Cardiac muscle cell (in vitro differentiated cells and primary cell): ENCODE measurements around the gene AKAP1. TPM values are rescaled to one million over a fixed set of nuclear protein-coding genes. Genes with fewer than 3 reads are reported as not detected.

Source experiments
- DNase-seq, 2 donors: peaks; one replicate each; pipeline versions ENCODE4 v3.0.0 to v3.0.0-alpha.2; 2010 to 2017; ENCODE audit warnings: low read depth in 1 of 2, low spot score in 1 of 2
- H3K27ac ChIP-seq: fragments of 200-600 bp; sonication (generic); 2 replicates; pipeline ENCODE4 v1.5.1; 2016
- H3K27me3 ChIP-seq: fragments of 200-600 bp; sonication (generic); 2 replicates; pipeline ENCODE4 v1.6.0; 2016; ENCODE audit warnings: control low read depth
- H3K36me3 ChIP-seq: fragments of 200-600 bp; sonication (generic); 2 replicates; pipeline ENCODE4 v1.5.1; 2016; ENCODE audit warnings: control low read depth
- H3K4me1 ChIP-seq: fragments of 200-600 bp; sonication (generic); 2 replicates; pipeline ENCODE4 v1.8.1; 2017; ENCODE audit warnings: low read depth, mild to moderate bottlenecking, mixed run types
- H3K4me3 ChIP-seq: fragments of 200-600 bp; sonication (generic); 2 replicates; pipeline ENCODE4 v1.5.1; 2016; ENCODE audit warnings: mild to moderate bottlenecking
- H3K9me3 ChIP-seq: fragments of 200-600 bp; sonication (generic); 2 replicates; pipeline ENCODE4 v1.5.1; 2017; ENCODE audit warnings: low read depth, mild to moderate bottlenecking, control low read depth
- polyA plus RNA-seq: library from polyadenylated mRNA; unstranded; fragments of >200 nt; fragmentation: Nextera tagmentation; extraction: Ambion mirVana; gene quantifications from 2 replicates; pipeline ENCODE4 v1.2.1, GENCODE V29; 2016
- total RNA-seq: library from RNA; depleted of rRNA; stranded (reverse); fragments of >200 nt; gene quantifications from 2 replicates; pipeline ENCODE4 v1.2.3, GENCODE V29; 2016
- TF ChIP-seq, protein P1 (sequence below): IDR thresholded peaks from 2 replicates; pipeline ENCODE4 v1.5.1; 2012; ENCODE audit warnings: low read depth, mild to moderate bottlenecking, low read length

The AKAP1 gene
- total and polyA plus RNA-seq, 2 experiments from 2014 or later = 35.3 to 81.4 TPM

DNA sequence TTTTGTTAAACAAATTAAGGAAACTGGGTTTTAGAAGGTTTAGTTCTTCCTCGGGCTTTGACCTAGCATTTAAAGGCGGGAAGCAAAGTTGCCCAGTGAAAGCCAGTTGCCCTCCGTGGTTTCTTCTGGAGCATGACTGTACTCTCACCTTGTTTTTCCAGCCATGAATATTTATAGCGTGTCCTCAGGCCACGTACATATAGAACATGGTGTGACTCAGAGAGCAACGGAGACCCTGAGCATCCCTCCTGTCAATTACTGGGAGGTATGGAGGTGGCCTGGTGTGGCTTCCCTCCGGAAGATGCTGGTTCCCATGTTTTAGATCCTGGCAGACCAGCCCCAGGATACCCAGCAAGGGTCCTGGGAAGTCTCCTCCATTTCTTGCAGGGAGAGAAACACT lies 48.4 kb downstream of the AKAP1 start:
- Histone ChIP-seq H3K36me3 (no peaks in the 10 kb centered on the region), H3K27me3 (no peaks in the 10 kb centered on the region), H3K27ac (no peak overlapping the region), H3K4me1 (no peaks in the 10 kb centered on the region), H3K9me3 (no peaks in the 10 kb centered on the region), H3K4me3 (no peak overlapping the region)
- TF ChIP-seq, protein P1, sequence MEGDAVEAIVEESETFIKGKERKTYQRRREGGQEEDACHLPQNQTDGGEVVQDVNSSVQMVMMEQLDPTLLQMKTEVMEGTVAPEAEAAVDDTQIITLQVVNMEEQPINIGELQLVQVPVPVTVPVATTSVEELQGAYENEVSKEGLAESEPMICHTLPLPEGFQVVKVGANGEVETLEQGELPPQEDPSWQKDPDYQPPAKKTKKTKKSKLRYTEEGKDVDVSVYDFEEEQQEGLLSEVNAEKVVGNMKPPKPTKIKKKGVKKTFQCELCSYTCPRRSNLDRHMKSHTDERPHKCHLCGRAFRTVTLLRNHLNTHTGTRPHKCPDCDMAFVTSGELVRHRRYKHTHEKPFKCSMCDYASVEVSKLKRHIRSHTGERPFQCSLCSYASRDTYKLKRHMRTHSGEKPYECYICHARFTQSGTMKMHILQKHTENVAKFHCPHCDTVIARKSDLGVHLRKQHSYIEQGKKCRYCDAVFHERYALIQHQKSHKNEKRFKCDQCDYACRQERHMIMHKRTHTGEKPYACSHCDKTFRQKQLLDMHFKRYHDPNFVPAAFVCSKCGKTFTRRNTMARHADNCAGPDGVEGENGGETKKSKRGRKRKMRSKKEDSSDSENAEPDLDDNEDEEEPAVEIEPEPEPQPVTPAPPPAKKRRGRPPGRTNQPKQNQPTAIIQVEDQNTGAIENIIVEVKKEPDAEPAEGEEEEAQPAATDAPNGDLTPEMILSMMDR = no peak
- no peak for DNase-seq

DNA sequence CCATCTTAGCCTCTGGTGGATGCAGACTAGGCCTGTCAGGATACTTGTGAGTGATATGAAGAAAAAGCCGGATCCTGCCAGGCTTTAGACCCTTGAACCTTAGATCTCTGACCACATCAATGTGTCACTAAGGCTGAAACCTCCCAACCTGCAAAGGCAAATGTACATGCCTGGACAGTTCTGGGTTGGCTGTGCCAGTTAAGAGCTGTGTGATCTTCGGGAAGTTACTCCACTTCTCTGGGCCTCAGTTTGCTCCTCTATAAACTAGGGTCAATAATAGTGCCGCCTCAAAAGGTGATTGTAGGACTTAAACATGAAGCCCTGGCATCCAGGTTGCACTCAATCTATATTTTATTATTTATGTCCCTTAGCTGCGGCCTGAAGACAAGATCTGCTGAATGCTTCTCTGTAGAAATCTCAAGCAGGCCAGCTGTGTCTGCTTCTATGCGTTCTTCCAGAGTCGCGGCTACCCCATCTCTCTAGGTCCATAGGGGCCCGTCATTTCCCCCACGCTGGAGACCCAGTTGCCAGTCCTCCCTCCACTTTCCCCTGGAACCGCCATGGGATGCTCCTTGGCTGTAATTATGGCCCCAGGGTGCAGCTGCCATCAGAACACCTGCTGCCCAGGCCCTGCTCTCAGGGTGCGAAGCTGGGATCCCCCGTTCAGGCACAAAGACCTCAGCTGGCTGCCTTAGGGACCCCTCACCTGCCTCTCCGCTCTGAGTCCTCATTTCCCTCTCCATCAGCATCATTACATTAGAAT lies 50.2 kb downstream of the AKAP1 start:
- H3K27ac ChIP-seq = no peak overlapping the region
- TF ChIP-seq, protein P1 = no peak

DNA sequence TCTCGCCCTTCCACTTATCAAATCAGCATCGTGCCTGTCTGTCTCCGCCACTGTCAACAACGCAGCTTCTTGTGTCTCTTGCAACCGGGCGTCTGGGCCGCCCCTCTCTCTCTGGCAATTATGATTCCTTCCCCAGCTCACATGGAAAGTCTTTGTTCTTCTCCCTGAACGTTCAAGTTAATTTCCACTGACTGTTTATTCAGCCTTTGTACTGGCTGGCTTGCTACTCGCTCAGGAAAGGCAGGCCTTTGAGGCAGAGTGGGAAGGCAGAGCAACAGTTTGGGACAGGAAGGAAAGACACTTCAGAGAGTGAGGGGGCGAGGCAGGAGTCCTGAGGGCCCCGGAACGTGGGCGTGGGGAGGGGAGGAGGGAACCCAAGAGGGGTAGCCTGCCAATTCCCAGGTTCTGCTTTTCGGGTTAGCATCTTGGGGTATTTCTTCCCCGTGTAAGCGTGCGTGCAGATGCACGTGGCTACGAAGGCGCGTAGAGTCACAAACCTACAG lies 50.8 kb downstream of the AKAP1 start:
- TF ChIP-seq, protein P1 = no peak
- Histone ChIP-seq H3K27me3 (no peaks in the 10 kb centered on the region), H3K27ac (no peak overlapping the region), H3K4me3 (no peak overlapping the region), H3K4me1 (no peaks in the 10 kb centered on the region), H3K9me3 (no peaks in the 10 kb centered on the region), H3K36me3 (no peaks in the 10 kb centered on the region)
- DNase-seq = no peak

More for the DNA sequence above, 50.2 kb downstream of the AKAP1 start:
- Histone ChIP-seq H3K4me3 (no peak overlapping the region), H3K36me3 (no peaks in the 10 kb centered on the region), H3K4me1 (no peaks in the 10 kb centered on the region), H3K9me3 (no peaks in the 10 kb centered on the region), H3K27me3 (no peaks in the 10 kb centered on the region)
- no peak for DNase-seq

DNA sequence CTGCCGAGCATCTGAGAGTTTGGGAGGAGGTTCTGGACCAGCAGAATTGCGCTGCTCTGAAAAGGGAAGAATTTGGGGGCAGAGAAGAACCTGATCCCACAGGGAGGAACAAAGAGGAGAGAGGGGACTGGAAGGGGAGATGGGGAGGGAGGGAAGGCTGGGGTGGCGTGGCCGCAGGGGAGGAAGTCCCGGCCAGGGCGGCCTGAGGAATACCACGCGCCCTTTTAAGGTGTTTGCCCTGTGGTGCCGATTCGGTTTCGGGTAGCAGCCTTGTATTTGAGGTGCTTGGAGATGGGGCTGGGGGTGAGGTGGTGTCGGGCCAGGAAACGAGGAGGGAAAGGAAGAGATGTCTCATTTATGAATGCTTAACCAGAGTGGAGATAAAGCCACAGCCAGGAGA lies 51.3 kb downstream of the AKAP1 start:
- Histone ChIP-seq H3K9me3 (no peaks in the 10 kb centered on the region), H3K36me3 (no peaks in the 10 kb centered on the region), H3K4me3 (no peak overlapping the region), H3K27me3 (no peaks in the 10 kb centered on the region), H3K27ac (no peak overlapping the region), H3K4me1 (no peaks in the 10 kb centered on the region)
- no peak for DNase-seq
- TF ChIP-seq, protein P1 = no peak

DNA sequence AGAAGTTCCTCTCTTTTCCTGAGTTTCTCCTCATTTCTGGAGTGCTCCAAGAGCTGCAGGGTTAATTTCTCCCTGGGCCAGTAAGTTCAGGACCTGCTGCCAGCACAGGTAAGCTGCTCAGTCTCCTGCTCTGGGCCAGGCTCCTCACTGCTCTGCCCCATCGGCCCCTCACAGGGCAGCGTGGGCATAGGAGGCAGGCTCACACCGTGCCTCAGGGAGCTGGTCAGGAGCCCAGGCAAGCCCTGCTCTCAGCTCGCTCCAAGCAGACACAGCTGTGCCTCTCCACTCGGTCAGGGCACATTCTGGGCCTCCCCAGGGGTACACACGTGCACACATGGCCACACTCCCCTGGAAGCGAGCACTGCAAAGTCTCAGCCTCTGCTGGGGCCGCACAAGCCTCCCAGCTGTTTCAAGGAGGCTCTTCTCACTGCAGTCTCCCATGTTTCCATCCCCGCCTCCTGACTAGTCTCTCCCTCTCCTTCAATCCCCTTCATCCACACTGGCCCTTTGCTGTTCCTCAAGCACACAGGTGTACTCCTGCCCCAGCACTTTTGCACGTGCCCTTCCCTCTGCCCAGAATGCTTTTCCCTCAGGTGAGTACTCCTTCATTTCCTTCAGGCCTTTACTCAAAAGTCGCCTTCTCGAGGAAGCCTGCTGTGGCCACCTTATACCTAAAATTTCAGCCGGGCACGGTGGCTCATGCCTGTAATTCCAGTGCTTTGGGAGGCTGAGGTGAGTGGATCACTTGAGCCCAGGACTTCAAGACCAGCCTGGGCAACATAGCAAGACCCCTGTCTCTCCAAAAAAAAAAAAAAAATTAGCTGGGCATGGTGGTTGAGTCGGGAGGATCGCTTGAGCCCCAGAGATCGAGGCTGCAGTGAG lies 53.2 kb downstream of the AKAP1 start:
- TF ChIP-seq, protein P1 = no peak
- Histone ChIP-seq H3K4me1 (no peaks in the 10 kb centered on the region), H3K9me3 (no peaks in the 10 kb centered on the region), H3K27ac (no peak overlapping the region), H3K4me3 (no peak overlapping the region), H3K36me3 (no peaks in the 10 kb centered on the region), H3K27me3 (no peaks in the 10 kb centered on the region)
- no peak for DNase-seq
